Pericardium fibroblast (primary cell): ENCODE results near the gene LRRTM2. TPM values are rescaled to one million over a fixed set of nuclear protein-coding genes. Genes with fewer than 3 reads are reported as not detected.

Source experiments
- total RNA-seq: library from RNA; depleted of rRNA; stranded (reverse); fragments of >200 nt; gene quantifications from 2 replicates; pipeline ENCODE4 v1.2.3, GENCODE V29; 2015

Gene LRRTM2
- not detected in 2 replicates for total RNA-seq

GRCh38 chr5:138874771-138875551 lies at the start of gene LRRTM2:
Gene LRRTM2 (minus strand): TSS chr5:138875335. CDS start chr5:138874911, 424 bp downstream.

Other genes with a start within 250 kb of the LRRTM2 start
- gene CTNNA1, start 121.9 kb downstream of the LRRTM2 start, total RNA-seq: 170 and 260 TPM in 2 replicates